ENCODE measurements around the gene EXOC2. TPM values are rescaled to one million over a fixed set of nuclear protein-coding genes. Genes with fewer than 3 reads are reported as not detected.

EXOC2 gene
- polyA plus RNA-seq, 4 donors = 4.5 to 14.1 (median 8.8) TPM

- Histone ChIP-seq H3K27me3 (ENCODE audit: control insufficient read depth in 3 of 3, insufficient read depth in 3 of 3, low read length in 3 of 3) (peaks cover 0 to 5% (median 0%) of the 10 kb centered on the region in 3 donors), H3K9me3 (ENCODE audit: control insufficient read depth in 2 of 2, insufficient read depth in 1 of 2, low read depth in 1 of 2, low read length in 1 of 2) (no peaks in the 10 kb centered on the region), H3K36me3 (ENCODE audit: control insufficient read depth in 3 of 3, insufficient read depth in 2 of 3, low read depth in 1 of 3, low read length in 3 of 3) (no peaks in the 10 kb centered on the region), H3K4me3 (ENCODE audit: low read depth in 1 of 3, low read length in 3 of 3) (no peak overlapping the region), H3K4me1 (ENCODE audit: control insufficient read depth in 3 of 3, insufficient read depth in 2 of 3, low read depth in 1 of 3, low read length in 2 of 3) (no peaks in the 10 kb centered on the region), H3K27ac (ENCODE audit: low read depth in 1 of 3, low read length in 2 of 3) (no peak overlapping the region)
- DNase-seq = no peak
- FAIRE-seq = no peak
- WGBS, 3 donors = 85 to 90% (median 87%) methylated on average over 19 of the region's 19 CpGs
Observed at GRCh38 chr6:448296-449056, 244.5 kb downstream of the EXOC2 start.

DNA sequence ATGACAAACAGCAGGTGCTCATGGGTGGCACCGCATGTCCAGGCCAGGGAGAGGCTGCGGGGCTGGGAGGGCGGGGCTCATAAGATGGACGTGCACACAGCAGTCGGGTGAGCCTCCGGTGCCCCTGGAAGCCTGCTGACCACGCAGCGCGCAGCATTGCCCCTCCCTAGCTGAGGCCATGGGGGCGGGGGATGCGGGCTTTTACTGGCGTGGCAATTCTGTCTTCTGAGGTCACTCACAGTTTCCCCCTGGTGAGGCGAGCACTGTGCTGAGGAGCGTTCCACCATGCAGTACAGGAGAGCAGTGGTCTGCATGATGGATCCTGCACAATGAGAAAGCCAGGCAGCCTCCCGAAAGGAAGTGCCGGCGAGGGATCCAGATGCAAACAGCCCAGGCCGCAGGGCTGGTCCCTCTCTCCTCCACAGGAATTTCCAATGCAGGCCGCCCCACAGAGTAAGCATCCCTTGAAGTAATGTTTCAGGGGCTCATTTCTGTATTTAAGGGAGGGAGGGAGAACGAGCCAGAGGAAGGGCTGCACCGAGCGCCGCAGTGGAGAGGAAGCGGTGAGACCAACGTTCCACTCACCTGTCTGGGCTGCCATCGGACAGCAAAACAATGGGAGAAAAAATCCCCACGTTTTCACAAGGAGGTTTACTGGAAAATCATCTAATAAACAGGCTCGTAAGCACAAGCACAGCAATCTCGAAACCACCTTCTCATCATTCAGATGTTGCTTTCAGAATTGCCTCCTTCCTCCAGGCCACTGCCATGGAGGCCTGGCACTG lies 245.4 kb downstream of the EXOC2 start:
- H3K27me3 ChIP-seq (ENCODE audit: control insufficient read depth in 3 of 3, insufficient read depth in 3 of 3, low read length in 3 of 3) = peaks cover 0 to 3% (median 0%) of the 10 kb centered on the region in 3 donors
- no peaks in the 10 kb centered on the region for H3K4me1 ChIP-seq (ENCODE audit: control insufficient read depth in 3 of 3, insufficient read depth in 2 of 3, low read depth in 1 of 3, low read length in 2 of 3)
- H3K27ac ChIP-seq (ENCODE audit: low read depth in 1 of 3, low read length in 2 of 3) = peak overlapping the region in 1 of 3 donors; percentile 37
- H3K9me3 ChIP-seq (ENCODE audit: control insufficient read depth in 2 of 2, insufficient read depth in 1 of 2, low read depth in 1 of 2, low read length in 1 of 2) = no peaks in the 10 kb centered on the region
- FAIRE-seq (no peak), DNase-seq (no peak)
- H3K4me3 ChIP-seq (ENCODE audit: low read depth in 1 of 3, low read length in 3 of 3) = peak overlapping the region in 1 of 3 donors; percentile 3
- no peaks in the 10 kb centered on the region for H3K36me3 ChIP-seq (ENCODE audit: control insufficient read depth in 3 of 3, insufficient read depth in 2 of 3, low read depth in 1 of 3, low read length in 3 of 3)
- WGBS, 3 donors = 68 to 75% (median 75%) methylated on average over 28 to 29 of the region's 29 CpGs

DNA sequence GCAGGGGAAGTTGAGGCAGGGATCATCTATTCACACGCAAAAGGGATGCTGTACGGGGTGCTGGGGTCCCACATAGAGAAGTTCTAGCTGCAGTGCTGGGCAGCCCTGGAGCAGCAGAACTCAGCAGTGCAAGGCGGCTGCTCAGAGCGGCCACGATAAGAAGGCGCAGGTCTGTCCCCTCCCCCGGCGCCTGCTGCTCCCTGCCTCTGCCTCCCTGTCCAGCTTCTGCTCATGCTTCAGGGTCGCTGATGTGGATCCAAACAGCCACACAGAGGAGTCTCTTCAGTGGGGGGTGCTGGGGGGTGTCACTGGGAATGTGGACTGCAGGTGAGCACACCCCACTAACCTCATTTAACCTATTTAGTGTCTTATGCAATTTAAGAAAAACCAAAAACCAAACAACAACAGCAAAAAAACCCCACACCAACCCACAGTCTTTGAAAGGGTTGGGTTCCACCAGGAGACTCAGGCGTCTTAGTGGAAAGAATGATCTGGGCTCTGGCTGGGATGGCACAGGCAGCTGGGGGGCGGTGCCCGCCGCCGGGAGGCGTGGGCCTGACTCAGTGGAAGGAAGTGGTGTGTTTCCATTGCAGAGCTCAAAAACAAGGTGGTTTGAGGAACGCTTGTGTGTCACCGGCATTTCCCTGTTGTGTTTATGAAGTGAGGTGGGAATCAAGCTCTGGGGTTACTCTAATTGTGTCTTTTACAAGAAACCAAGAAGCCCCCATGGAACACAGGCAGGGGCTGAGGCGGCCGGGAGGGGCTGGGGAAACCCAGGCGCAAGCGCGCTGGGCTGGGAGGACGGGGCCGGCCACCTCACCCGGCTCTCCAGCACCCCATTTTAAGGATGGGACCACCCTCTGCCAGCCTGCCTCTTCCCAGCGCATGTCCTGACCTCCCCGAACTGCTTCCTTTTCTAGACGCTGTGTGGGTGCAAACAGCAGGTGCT lies 246.2 kb downstream of the EXOC2 start:
- H3K4me3 ChIP-seq (ENCODE audit: low read depth in 1 of 3, low read length in 3 of 3) = peak overlapping the region in 1 of 3 donors; percentile 3
- WGBS, 3 donors = 75 to 80% (median 77%) methylated on average over 28 of the region's 28 CpGs
- H3K27me3 ChIP-seq (ENCODE audit: control insufficient read depth in 3 of 3, insufficient read depth in 3 of 3, low read length in 3 of 3) = no peaks in the 10 kb centered on the region
- DNase-seq = peak in 1 of 2 donors; percentile 20
- H3K9me3 ChIP-seq (ENCODE audit: control insufficient read depth in 2 of 2, insufficient read depth in 1 of 2, low read depth in 1 of 2, low read length in 1 of 2) = no peaks in the 10 kb centered on the region
- no peaks in the 10 kb centered on the region for H3K36me3 ChIP-seq (ENCODE audit: control insufficient read depth in 3 of 3, insufficient read depth in 2 of 3, low read depth in 1 of 3, low read length in 3 of 3)
- peak overlapping the region in 1 of 3 donors; percentile 37 for H3K27ac ChIP-seq (ENCODE audit: low read depth in 1 of 3, low read length in 2 of 3)
- FAIRE-seq = no peak
- no peaks in the 10 kb centered on the region for H3K4me1 ChIP-seq (ENCODE audit: control insufficient read depth in 3 of 3, insufficient read depth in 2 of 3, low read depth in 1 of 3, low read length in 2 of 3)

DNA sequence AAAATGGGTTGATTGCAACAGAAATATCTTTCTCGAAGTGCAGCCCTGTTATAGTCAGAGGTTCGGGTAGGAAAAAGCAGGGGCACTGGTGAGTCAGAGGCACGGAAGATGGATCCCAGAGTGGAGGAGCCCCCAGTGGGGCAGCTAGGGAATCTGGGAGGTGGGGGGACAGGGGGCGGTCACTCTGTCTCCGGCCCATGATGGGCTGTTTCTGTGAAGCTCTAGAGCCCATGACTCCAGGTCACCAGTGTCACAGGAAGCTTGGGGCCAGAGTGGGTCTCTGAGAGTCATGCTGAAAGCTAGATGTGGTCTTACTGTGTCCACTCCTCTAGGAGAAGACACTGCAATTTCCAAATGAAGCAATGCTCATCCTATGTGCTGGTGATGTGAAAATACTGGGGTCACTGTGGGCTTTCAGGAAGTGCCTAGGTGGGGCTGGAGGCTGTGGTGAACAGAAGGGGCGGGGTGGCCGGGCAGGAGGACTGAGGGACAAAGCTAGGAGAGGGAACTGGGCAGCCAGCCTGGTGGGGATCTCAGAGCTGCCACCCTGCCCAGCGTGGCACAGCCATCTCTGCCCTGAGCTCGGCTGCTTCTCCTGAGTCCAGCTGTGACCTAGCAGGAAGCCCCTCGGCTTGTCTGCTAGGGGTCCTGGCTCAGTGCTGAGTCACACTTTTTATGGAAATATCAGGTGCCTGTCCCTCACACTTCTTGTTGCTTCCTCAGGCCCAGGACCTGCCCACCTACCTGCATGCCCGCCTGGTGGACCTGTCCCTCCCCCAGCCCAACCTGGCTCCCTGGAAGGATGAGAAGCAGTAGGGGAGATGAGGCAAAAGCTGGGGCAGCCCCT lies 247.1 kb downstream of the EXOC2 start:
- no peaks in the 10 kb centered on the region for H3K27me3 ChIP-seq (ENCODE audit: control insufficient read depth in 3 of 3, insufficient read depth in 3 of 3, low read length in 3 of 3)
- WGBS, 3 donors = 65 to 84% (median 69%) methylated on average over 11 of the region's 11 CpGs
- no peak overlapping the region for H3K4me3 ChIP-seq (ENCODE audit: low read depth in 1 of 3, low read length in 3 of 3)
- FAIRE-seq = no peak
- H3K9me3 ChIP-seq (ENCODE audit: control insufficient read depth in 2 of 2, insufficient read depth in 1 of 2, low read depth in 1 of 2, low read length in 1 of 2) = no peaks in the 10 kb centered on the region
- H3K27ac ChIP-seq (ENCODE audit: low read depth in 1 of 3, low read length in 2 of 3) = no peak overlapping the region
- no peak for DNase-seq
- H3K4me1 ChIP-seq (ENCODE audit: control insufficient read depth in 3 of 3, insufficient read depth in 2 of 3, low read depth in 1 of 3, low read length in 2 of 3) = no peaks in the 10 kb centered on the region
- no peaks in the 10 kb centered on the region for H3K36me3 ChIP-seq (ENCODE audit: control insufficient read depth in 3 of 3, insufficient read depth in 2 of 3, low read depth in 1 of 3, low read length in 3 of 3)

- Histone ChIP-seq H3K9me3 (ENCODE audit: control insufficient read depth in 2 of 2, insufficient read depth in 1 of 2, low read depth in 1 of 2, low read length in 1 of 2) (no peaks in the 10 kb centered on the region), H3K36me3 (ENCODE audit: control insufficient read depth in 3 of 3, insufficient read depth in 2 of 3, low read depth in 1 of 3, low read length in 3 of 3) (no peaks in the 10 kb centered on the region), H3K4me1 (ENCODE audit: control insufficient read depth in 3 of 3, insufficient read depth in 2 of 3, low read depth in 1 of 3, low read length in 2 of 3) (no peaks in the 10 kb centered on the region), H3K4me3 (ENCODE audit: low read depth in 1 of 3, low read length in 3 of 3) (no peak overlapping the region), H3K27me3 (ENCODE audit: control insufficient read depth in 3 of 3, insufficient read depth in 3 of 3, low read length in 3 of 3) (no peaks in the 10 kb centered on the region), H3K27ac (ENCODE audit: low read depth in 1 of 3, low read length in 2 of 3) (no peak overlapping the region)
- FAIRE-seq (no peak), DNase-seq (no peak)
- WGBS, 3 donors = 71 to 80% (median 74%) methylated on average over 18 of the region's 18 CpGs
Observed at GRCh38 chr6:444653-445275, 248.2 kb downstream of the EXOC2 start.

DNA sequence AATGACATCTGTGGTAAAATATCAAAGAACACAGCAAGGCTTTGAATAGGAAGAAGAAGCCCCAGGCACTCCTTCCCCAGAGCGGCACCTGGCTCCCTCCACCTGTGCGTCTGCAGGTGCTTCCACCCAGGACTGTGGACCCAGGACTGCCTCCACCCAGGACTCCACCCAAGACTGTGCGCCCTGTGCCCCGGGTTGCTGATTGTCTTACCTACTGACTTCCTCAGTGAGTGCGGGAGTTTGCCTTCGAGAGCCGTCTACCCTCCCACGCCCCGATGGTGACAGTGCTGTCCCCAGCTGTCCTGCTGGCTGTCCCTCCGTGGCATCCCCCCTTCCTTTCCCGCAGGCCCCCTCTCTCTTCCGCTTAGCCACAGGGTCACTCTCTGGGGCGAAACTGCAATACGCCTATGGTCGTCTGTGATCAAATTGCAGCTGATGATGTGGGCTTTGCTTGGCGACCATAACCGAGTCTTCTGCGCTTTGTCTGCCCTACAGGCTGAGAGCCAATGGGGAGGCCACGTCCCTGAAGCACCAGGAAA lies 249.2 kb downstream of the EXOC2 start:
- Histone ChIP-seq H3K9me3 (ENCODE audit: control insufficient read depth in 2 of 2, insufficient read depth in 1 of 2, low read depth in 1 of 2, low read length in 1 of 2) (no peaks in the 10 kb centered on the region), H3K27ac (ENCODE audit: low read depth in 1 of 3, low read length in 2 of 3) (no peak overlapping the region), H3K4me3 (ENCODE audit: low read depth in 1 of 3, low read length in 3 of 3) (no peak overlapping the region), H3K36me3 (ENCODE audit: control insufficient read depth in 3 of 3, insufficient read depth in 2 of 3, low read depth in 1 of 3, low read length in 3 of 3) (no peaks in the 10 kb centered on the region), H3K27me3 (ENCODE audit: control insufficient read depth in 3 of 3, insufficient read depth in 3 of 3, low read length in 3 of 3) (no peaks in the 10 kb centered on the region), H3K4me1 (ENCODE audit: control insufficient read depth in 3 of 3, insufficient read depth in 2 of 3, low read depth in 1 of 3, low read length in 2 of 3) (no peaks in the 10 kb centered on the region)
- no peak for DNase-seq
- FAIRE-seq = no peak
- 53 to 79% (median 70%) methylated on average over 17 to 19 of the region's 19 CpGs for WGBS, 3 donors

DNA sequence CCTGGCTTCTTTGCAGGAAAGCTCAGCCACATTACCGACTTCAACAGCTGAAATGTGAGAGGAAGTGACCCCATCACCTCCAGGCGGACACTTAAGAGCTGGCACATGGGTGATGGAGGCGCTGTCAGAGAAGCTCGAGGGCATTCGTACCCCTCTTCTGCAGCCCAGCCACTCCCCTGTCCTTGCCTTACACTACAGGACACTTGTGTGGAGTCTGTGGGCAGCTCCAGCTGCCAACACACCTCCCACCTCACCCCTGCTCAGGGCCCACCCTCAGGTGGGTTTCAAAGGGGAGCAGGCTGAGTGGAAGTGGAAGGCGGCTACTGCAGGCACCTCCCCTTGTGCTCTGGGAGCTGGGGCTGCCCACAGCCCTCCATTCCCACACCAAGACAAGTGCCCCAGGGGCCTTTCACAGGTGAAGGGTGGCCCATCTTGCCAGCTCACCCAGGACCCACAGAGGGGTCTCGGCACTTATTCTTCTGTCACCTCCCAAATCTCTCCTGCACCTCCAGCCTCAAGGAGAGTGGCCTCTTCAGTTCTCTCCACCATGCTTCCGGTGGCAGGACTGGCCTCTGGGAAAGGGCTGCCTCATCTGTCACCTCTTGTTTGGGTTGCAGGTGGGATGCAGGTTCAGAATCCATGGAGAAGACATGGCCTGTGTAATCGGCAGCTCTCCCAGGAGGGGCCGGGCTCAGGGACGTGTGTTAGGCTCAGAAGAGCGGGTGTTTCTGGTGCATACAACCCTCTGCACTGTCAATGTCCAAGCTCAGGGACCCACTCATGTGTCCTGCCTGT lies 251.6 kb downstream of the EXOC2 start:
- no peak for FAIRE-seq
- WGBS, 3 donors = 86 to 90% (median 86%) methylated on average over 12 of the region's 12 CpGs
- H3K4me3 ChIP-seq (ENCODE audit: low read depth in 1 of 3, low read length in 3 of 3) = no peak overlapping the region

More for the DNA sequence above, 251.6 kb downstream of the EXOC2 start:
- DNase-seq = no peak
- H3K4me1 ChIP-seq (ENCODE audit: control insufficient read depth in 3 of 3, insufficient read depth in 2 of 3, low read depth in 1 of 3, low read length in 2 of 3) = no peaks in the 10 kb centered on the region
- H3K9me3 ChIP-seq (ENCODE audit: control insufficient read depth in 2 of 2, insufficient read depth in 1 of 2, low read depth in 1 of 2, low read length in 1 of 2) = no peaks in the 10 kb centered on the region
- no peaks in the 10 kb centered on the region for H3K27me3 ChIP-seq (ENCODE audit: control insufficient read depth in 3 of 3, insufficient read depth in 3 of 3, low read length in 3 of 3)
- no peaks in the 10 kb centered on the region for H3K36me3 ChIP-seq (ENCODE audit: control insufficient read depth in 3 of 3, insufficient read depth in 2 of 3, low read depth in 1 of 3, low read length in 3 of 3)
- H3K27ac ChIP-seq (ENCODE audit: low read depth in 1 of 3, low read length in 2 of 3) = no peak overlapping the region

All from small intestine (tissue), 7 donors.